HepG2 (cell line): ENCODE measurements around the gene NR2F1-AS1. TPM values are rescaled to one million over a fixed set of nuclear protein-coding genes. Genes with fewer than 3 reads are reported as not detected.

Source experiments
- ATAD3A ChIP-seq: sonication (generic); formaldehyde crosslinking; IDR thresholded peaks from 2 replicates; pipeline ENCODE4 v1.4.0; 2020; ENCODE audit warnings: missing genetic modification reagents
- CBX2 ChIP-seq, 2 experiments: fragments of 200-600 bp in 1 of 2; sonication (generic); formaldehyde crosslinking in 1 of 2; IDR thresholded peaks; 2 replicates each; pipeline versions ENCODE4 v1.7.0 to v1.8.1; 2018 to 2022; ENCODE audit warnings: low read depth in 2 of 2, low read length in 1 of 2, mild to moderate bottlenecking in 1 of 2, missing genetic modification reagents in 1 of 2
- DNMT1 ChIP-seq: sonication (generic); formaldehyde crosslinking; IDR thresholded peaks from 2 replicates; pipeline ENCODE4 v1.5.1; 2020; ENCODE audit warnings: mild to moderate bottlenecking, missing genetic modification reagents
- GLI4 ChIP-seq: sonication (generic); formaldehyde crosslinking; IDR thresholded peaks from 2 replicates; pipeline ENCODE4 v1.5.1; 2020; ENCODE audit warnings: missing genetic modification reagents, mild to moderate bottlenecking, moderate library complexity, borderline replicate concordance
- GMEB2 ChIP-seq: IDR thresholded peaks from 2 replicates; pipeline ENCODE4 v1.6.1; 2016; ENCODE audit warnings: missing biosample characterization, missing genetic modification reagents, low read depth
- HINFP ChIP-seq: sonication (generic); formaldehyde crosslinking; IDR thresholded peaks from 2 replicates; pipeline ENCODE4 v1.4.0; 2020; ENCODE audit warnings: low read depth, mild to moderate bottlenecking, missing genetic modification reagents
- MXD4 ChIP-seq: IDR thresholded peaks from 2 replicates; pipeline ENCODE4 v1.6.1; 2016; ENCODE audit warnings: mild to moderate bottlenecking, missing biosample characterization, missing genetic modification reagents
- MXI1 ChIP-seq: IDR thresholded peaks from 3 replicates; pipeline ENCODE4 v1.6.1; 2012; ENCODE audit warnings: low read depth, low read length, inconsistent platforms, borderline replicate concordance
- MYNN ChIP-seq: sonication (generic); formaldehyde crosslinking; IDR thresholded peaks from 2 replicates; pipeline ENCODE4 v1.4.0; 2020; ENCODE audit warnings: mild to moderate bottlenecking, low read depth, missing genetic modification reagents
- NKX3-1 ChIP-seq: sonication (generic); formaldehyde crosslinking; IDR thresholded peaks from 2 replicates; pipeline ENCODE4 v1.5.0; 2020; ENCODE audit warnings: missing genetic modification reagents
- PHF21A ChIP-seq: sonication (generic); formaldehyde crosslinking; IDR thresholded peaks from 2 replicates; pipeline ENCODE4 v1.5.0; 2020; ENCODE audit warnings: mild to moderate bottlenecking, missing genetic modification reagents
- REPIN1 ChIP-seq: sonication (generic); formaldehyde crosslinking; IDR thresholded peaks from 2 replicates; pipeline ENCODE4 v1.8.0; 2022; ENCODE audit warnings: missing genetic modification reagents, low read depth, mild to moderate bottlenecking, borderline replicate concordance
- RFX1 ChIP-seq: fragments of 450-650 bp; IDR thresholded peaks from 2 replicates; pipeline ENCODE4 v1.6.1; 2017
- SYNCRIP ChIP-seq: fragments of 200-400 bp; formaldehyde crosslinking; IDR thresholded peaks from 2 replicates; pipeline ENCODE4 v1.6.1; 2018; ENCODE audit warnings: mild to moderate bottlenecking, low read depth, low read length; ENCODE audit not compliant: insufficient read depth
- ZNF563 ChIP-seq: sonication (generic); formaldehyde crosslinking; IDR thresholded peaks from 2 replicates; pipeline ENCODE4 v1.8.0; 2022; ENCODE audit warnings: mild to moderate bottlenecking, moderate library complexity, missing genetic modification reagents
- ZNF598 ChIP-seq: sonication (generic); formaldehyde crosslinking; IDR thresholded peaks from 2 replicates; pipeline ENCODE4 v1.5.1; 2020; ENCODE audit warnings: mild to moderate bottlenecking, missing genetic modification reagents, borderline replicate concordance
- ZSCAN9 ChIP-seq: IDR thresholded peaks from 2 replicates; pipeline ENCODE4 v1.6.1; 2016; ENCODE audit warnings: borderline replicate concordance
- polyA plus RNA-seq, 8 experiments: library from polyadenylated mRNA; depleted of rRNA in 3 of 8; stranded (reverse) in 7 of 8; unstranded in 1 of 8; fragments of >200 nt; fragmentation: Illumina TruSeq in 4 of 8; extraction: Trizol in 4 of 8; gene quantifications; 2 replicates each; pipeline versions ENCODE4 v1.2.1 to v1.2.3, GENCODE V29; 2011 to 2016; ENCODE audit warnings: low read depth in 4 of 8, missing spikeins in 1 of 8, mixed read lengths in 1 of 8; ENCODE audit not compliant: insufficient read depth in 1 of 8
- total RNA-seq, 5 experiments: library from RNA; depleted of rRNA; stranded (reverse); fragments of >200 nt; fragmentation: Illumina TruSeq; extraction: Trizol; gene quantifications; 2 replicates each; pipeline ENCODE4 v1.2.3, GENCODE V29; 2016; ENCODE audit warnings: low read depth in 1 of 5
- TF ChIP-seq, protein P1 (sequence below): sonication (generic); formaldehyde crosslinking; IDR thresholded peaks from 2 replicates; pipeline ENCODE4 v1.4.0; 2020; ENCODE audit warnings: missing genetic modification reagents

Gene NR2F1-AS1
- total and polyA plus RNA-seq, 2 of the 13 experiments (the other 11 are each of a cell fraction or from before 2014, with no cell fraction given): 2.8 TPM

DNA sequence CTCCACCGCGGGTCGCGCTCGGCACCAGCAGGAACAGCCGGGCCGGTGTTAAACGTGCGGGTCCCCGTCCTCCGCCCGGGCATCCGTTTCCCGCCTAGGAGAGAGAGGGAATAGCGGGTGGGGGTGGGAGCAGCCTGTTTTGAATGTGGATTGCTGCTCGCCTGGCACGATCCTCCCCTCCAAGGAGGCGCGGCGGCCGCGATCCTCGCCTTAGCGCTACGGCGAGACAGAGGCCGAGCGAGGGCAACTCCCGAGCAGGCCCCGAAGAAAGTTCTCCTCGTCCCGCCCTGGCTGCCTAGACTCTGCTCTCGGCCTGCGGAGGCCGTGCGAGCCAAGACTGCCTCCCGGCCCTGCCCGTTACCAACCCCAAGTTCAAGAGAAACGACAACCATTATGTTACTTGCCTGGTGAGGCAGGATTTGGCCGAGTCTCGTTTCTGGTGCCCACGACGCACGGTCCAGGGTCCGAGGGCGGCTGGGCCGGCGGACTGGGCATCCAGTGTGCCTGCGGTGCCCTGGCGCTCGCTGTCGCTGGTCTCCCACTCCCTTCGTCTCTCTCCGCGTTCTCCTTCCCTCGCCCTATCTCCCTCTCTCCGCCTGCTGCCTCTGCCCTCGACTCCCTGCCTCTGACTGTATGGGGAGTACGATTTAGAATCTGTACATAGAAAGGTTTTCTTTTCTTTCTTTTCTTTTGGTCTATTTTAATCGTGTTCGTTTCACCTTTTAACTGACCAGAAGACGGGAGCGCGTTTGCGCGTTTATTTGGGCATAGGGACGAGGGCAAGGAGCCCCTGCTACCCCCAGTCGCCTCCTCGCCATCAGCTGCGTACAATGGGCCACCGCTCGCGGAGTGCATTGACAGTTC is 724 bp downstream of the NR2F1-AS1 start (continued):
- no peak for TF ChIP-seq GMEB2 (CRISPR knock-in tag)
- no peak for TF ChIP-seq RFX1
- peak; percentile 22; the same call in 1 of the 2 replicates for TF ChIP-seq ZNF598 (CRISPR knock-in tag)
- TF ChIP-seq ZNF563 (CRISPR knock-in tag): no peak
- TF ChIP-seq NKX3-1: 0 out of 2 replicates have a peak, but pooled peaks have one; percentile 53
- TF ChIP-seq HINFP (CRISPR knock-in tag): 0 out of 2 replicates have a peak, but pooled peaks have one; percentile 37
- TF ChIP-seq CBX2 (IDR thresholded peaks at IDR 0.05; ENCODE audit: low read depth, low read length): peak; percentile 62; the same call in 1 of the 2 replicates
- peak; percentile 97 for TF ChIP-seq CBX2 (CRISPR knock-in tag; IDR thresholded peaks at IDR 0.05; ENCODE audit: low read depth)
- no peak for TF ChIP-seq MYNN (CRISPR knock-in tag)
- TF ChIP-seq, protein P1, sequence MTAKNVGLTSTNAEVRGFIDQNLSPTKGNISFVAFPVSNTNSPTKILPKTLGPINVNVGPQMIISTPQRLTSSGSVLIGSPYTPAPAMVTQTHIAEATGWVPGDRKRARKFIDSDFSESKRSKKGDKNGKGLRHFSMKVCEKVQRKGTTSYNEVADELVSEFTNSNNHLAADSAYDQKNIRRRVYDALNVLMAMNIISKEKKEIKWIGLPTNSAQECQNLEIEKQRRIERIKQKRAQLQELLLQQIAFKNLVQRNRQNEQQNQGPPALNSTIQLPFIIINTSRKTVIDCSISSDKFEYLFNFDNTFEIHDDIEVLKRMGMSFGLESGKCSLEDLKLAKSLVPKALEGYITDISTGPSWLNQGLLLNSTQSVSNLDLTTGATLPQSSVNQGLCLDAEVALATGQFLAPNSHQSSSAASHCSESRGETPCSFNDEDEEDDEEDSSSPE (CRISPR knock-in tag): peak; percentile 62
- no peak; the same call in 1 of the 2 replicates for TF ChIP-seq GLI4 (CRISPR knock-in tag)
- peak; percentile 62 for TF ChIP-seq MXD4
- TF ChIP-seq PHF21A (CRISPR knock-in tag): no peak
- no peak for TF ChIP-seq SYNCRIP
- no peak for TF ChIP-seq ATAD3A (CRISPR knock-in tag)
- no peak for TF ChIP-seq MXI1
- TF ChIP-seq REPIN1 (CRISPR knock-in tag): peak; percentile 48
- 0 out of 2 replicates have a peak, but pooled peaks have one; percentile 38 for TF ChIP-seq ZSCAN9
- TF ChIP-seq DNMT1 (CRISPR knock-in tag): no peak
